Measurements from ENCODE around the gene ZNF678.

ZNF678 gene

GRCh38 chr1:227725046-227725445, 161.7 kb downstream of the ZNF678 start:
- H4K20me1 ChIP-seq (ENCODE audit: control insufficient read depth, insufficient read depth, low read depth, low read length) = peaks cover 2% of the 10 kb centered on the region; the same call in 1 of the 2 replicates
- no peaks in the 10 kb centered on the region for H3K27me3 ChIP-seq (ENCODE audit: control insufficient read depth, low read length)
- H3K27ac ChIP-seq (ENCODE audit: low read depth, low read length) = no peak overlapping the region
- H3F3A ChIP-seq (ENCODE audit: control insufficient read depth, insufficient read depth) = peaks cover 2% of the 10 kb centered on the region
- H3K9me3 ChIP-seq (ENCODE audit: control insufficient read depth, insufficient read depth, low read length) = peaks cover 8% of the 10 kb centered on the region; the same call in 1 of the 2 replicates
- H3K4me3 ChIP-seq (ENCODE audit: low read length) = no peak overlapping the region
- no peaks in the 10 kb centered on the region for H3K36me3 ChIP-seq (ENCODE audit: control insufficient read depth, low read length)
- TF ChIP-seq CTCF (IDR thresholded peaks at IDR 0.05; ENCODE audit: low read depth, low read length, poor library complexity, severe bottlenecking) (no peak), EZH2phosphoT487 (IDR thresholded peaks at IDR 0.05; ENCODE audit: borderline replicate concordance, low read length) (no peak)
- H3K4me1 ChIP-seq (ENCODE audit: control insufficient read depth, low read length) = peaks cover 10% of the 10 kb centered on the region
- H3K9me2 ChIP-seq (replicated peaks; ENCODE audit: control insufficient read depth, low read length) = no peaks in the 10 kb centered on the region
- H3K79me2 ChIP-seq (ENCODE audit: control insufficient read depth, low read length) = no peaks in the 10 kb centered on the region
- H3K4me2 ChIP-seq (ENCODE audit: low read length) = no peak overlapping the region

- no peak for TF ChIP-seq CTCF (IDR thresholded peaks at IDR 0.05; ENCODE audit: low read depth, low read length, poor library complexity, severe bottlenecking)
- no peak for TF ChIP-seq EZH2phosphoT487 (IDR thresholded peaks at IDR 0.05; ENCODE audit: borderline replicate concordance, low read length)
- H4K20me1 ChIP-seq (ENCODE audit: control insufficient read depth, insufficient read depth, low read depth, low read length) = peaks cover 3% of the 10 kb centered on the region; the same call in 1 of the 2 replicates
- peaks cover 8% of the 10 kb centered on the region; the same call in 1 of the 2 replicates for H3K9me3 ChIP-seq (ENCODE audit: control insufficient read depth, insufficient read depth, low read length)
Measured at GRCh38 chr1:227726318-227726717, 163.0 kb downstream of the ZNF678 start.

More at GRCh38 chr1:227726318-227726717, 163.0 kb downstream of the ZNF678 start:
- Histone ChIP-seq H3K79me2 (ENCODE audit: control insufficient read depth, low read length) (no peaks in the 10 kb centered on the region), H3K36me3 (ENCODE audit: control insufficient read depth, low read length) (peaks cover 8% of the 10 kb centered on the region), H3K4me3 (ENCODE audit: low read length) (no peak overlapping the region), H3K4me2 (ENCODE audit: low read length) (no peak overlapping the region), H3K4me1 (ENCODE audit: control insufficient read depth, low read length) (peaks cover 12% of the 10 kb centered on the region), H3K9me2 (replicated peaks; ENCODE audit: control insufficient read depth, low read length) (no peaks in the 10 kb centered on the region), H3K27ac (ENCODE audit: low read depth, low read length) (no peak overlapping the region), H3F3A (ENCODE audit: control insufficient read depth, insufficient read depth) (peaks cover 3% of the 10 kb centered on the region), H3K27me3 (ENCODE audit: control insufficient read depth, low read length) (no peaks in the 10 kb centered on the region)

Data from DOHH2 (cell line).